Measurements from ENCODE around the gene SPOCK1. TPM values are rescaled to one million over a fixed set of nuclear protein-coding genes. Genes with fewer than 3 reads are reported as not detected.

SPOCK1 gene
- polyA plus RNA-seq, 3 donors = 1.8 to 5.7 (median 2.1) TPM

GRCh38 chr5:137114529-137114928 lies 384.6 kb downstream of the SPOCK1 start:
- Histone ChIP-seq H3K79me2 (ENCODE audit: insufficient read depth, low read length) (no peaks in the 10 kb centered on the region), H3K36me3 (replicated peaks in 1 of 2; ENCODE audit: control insufficient read depth in 1 of 2, insufficient read depth in 2 of 2, low read length in 2 of 2) (no peaks in the 10 kb centered on the region), H3K4me2 (replicated peaks; ENCODE audit: extremely low read depth, low read length, poor library complexity, severe bottlenecking) (no peak overlapping the region), H3K27me3 (ENCODE audit: control insufficient read depth in 2 of 2, insufficient read depth in 2 of 2, low read length in 2 of 2) (no peaks in the 10 kb centered on the region), H3K4me3 (replicated peaks in 1 of 3; ENCODE audit: low read depth in 2 of 3, low read length in 3 of 3) (no peak overlapping the region), H4K20me1 (ENCODE audit: insufficient read depth, low read length) (no peaks in the 10 kb centered on the region), H3K4me1 (ENCODE audit: control insufficient read depth in 1 of 2, insufficient read depth in 2 of 2, low read length in 2 of 2) (no peaks in the 10 kb centered on the region), H3K9ac (ENCODE audit: insufficient read depth, low read length, poor library complexity, severe bottlenecking) (no peak overlapping the region), H3K27ac (ENCODE audit: low read depth in 1 of 2, low read length in 2 of 2) (no peak overlapping the region), H3K9me3 (replicated peaks in 1 of 2; ENCODE audit: control insufficient read depth in 1 of 2, insufficient read depth in 1 of 2, low read length in 2 of 2) (no peaks in the 10 kb centered on the region), H2AFZ (ENCODE audit: insufficient read depth, low read depth, low read length, poor library complexity, severe bottlenecking) (no peak overlapping the region)
- Mint-ChIP-seq H3K27ac (no peak overlapping the region), H3K9me3 (peaks cover 0 to 5% (median 2%) of the 10 kb centered on the region in 7 donors), H3K4me3 (no peak overlapping the region), H3K27me3 (ENCODE audit: low read depth in 3 of 3) (peaks cover 2 to 5% (median 2%) of the 10 kb centered on the region in 3 donors), H3K4me1 (peaks cover 4% of the 10 kb centered on the region), H3K36me3 (peaks cover 0 to 2% of the 10 kb centered on the region in 2 donors)
- no peak for TF ChIP-seq CTCF (IDR thresholded peaks at IDR 0.05)
- no peak for DNase-seq
- no CpG with 5 or more reads among the region's 2 CpGs for WGBS (ENCODE audit: insufficient coverage)
- intact Hi-C loops (cut with micrococcal nuclease) = no loop called here

GRCh38 chr5:137113939-137114338 lies 385.2 kb downstream of the SPOCK1 start:
- Mint-ChIP-seq H3K27me3 (ENCODE audit: low read depth in 3 of 3) (peaks cover 2 to 5% (median 2%) of the 10 kb centered on the region in 3 donors), H3K4me1 (peaks cover 4% of the 10 kb centered on the region), H3K4me3 (no peak overlapping the region), H3K36me3 (peaks cover 0 to 2% of the 10 kb centered on the region in 2 donors), H3K27ac (no peak overlapping the region), H3K9me3 (peaks cover 0 to 5% (median 2%) of the 10 kb centered on the region in 7 donors)
- DNase-seq = no peak
- intact Hi-C loops (cut with micrococcal nuclease) = no loop called here
- Histone ChIP-seq H4K20me1 (ENCODE audit: insufficient read depth, low read length) (no peaks in the 10 kb centered on the region), H3K36me3 (replicated peaks in 1 of 2; ENCODE audit: control insufficient read depth in 1 of 2, insufficient read depth in 2 of 2, low read length in 2 of 2) (no peaks in the 10 kb centered on the region), H3K27ac (ENCODE audit: low read depth in 1 of 2, low read length in 2 of 2) (no peak overlapping the region), H3K27me3 (ENCODE audit: control insufficient read depth in 2 of 2, insufficient read depth in 2 of 2, low read length in 2 of 2) (no peaks in the 10 kb centered on the region), H3K79me2 (ENCODE audit: insufficient read depth, low read length) (no peaks in the 10 kb centered on the region), H2AFZ (ENCODE audit: insufficient read depth, low read depth, low read length, poor library complexity, severe bottlenecking) (no peak overlapping the region), H3K4me1 (ENCODE audit: control insufficient read depth in 1 of 2, insufficient read depth in 2 of 2, low read length in 2 of 2) (no peaks in the 10 kb centered on the region), H3K9ac (ENCODE audit: insufficient read depth, low read length, poor library complexity, severe bottlenecking) (no peak overlapping the region), H3K9me3 (replicated peaks in 1 of 2; ENCODE audit: control insufficient read depth in 1 of 2, insufficient read depth in 1 of 2, low read length in 2 of 2) (no peaks in the 10 kb centered on the region), H3K4me3 (replicated peaks in 1 of 3; ENCODE audit: low read depth in 2 of 3, low read length in 3 of 3) (no peak overlapping the region), H3K4me2 (replicated peaks; ENCODE audit: extremely low read depth, low read length, poor library complexity, severe bottlenecking) (no peak overlapping the region)
- no peak for TF ChIP-seq CTCF (IDR thresholded peaks at IDR 0.05)
- WGBS (ENCODE audit: insufficient coverage) = 88% methylated on average over 1 of the region's 3 CpGs
